ENCODE results near the gene KDM8. TPM values are rescaled to one million over a fixed set of nuclear protein-coding genes. Genes with fewer than 3 reads are reported as not detected.
"Not testable (repeated sequence)": the region's sequence is repeated elsewhere in the genome, so short reads cannot be mapped to it uniquely, and the experiment has no call there.

Gene KDM8
- total RNA-seq, 2 donors from 2014 or later, result 5.2 to 7.1 TPM

GRCh38 chr16:27198451-27199234 is 4.7 kb upstream of the KDM8 start:
- intact Hi-C loops (cut with DNase I), result no loop called here
- Histone ChIP-seq H3K27ac (no peak overlapping the region), H3K4me3 (no peak overlapping the region), H3K9ac (ENCODE audit: low read depth in 2 of 2, low read length in 2 of 2) (no peak overlapping the region), H3K9me3 (no peaks in the 10 kb centered on the region), H3K36me3 (no peaks in the 10 kb centered on the region), H3K4me1 (no peaks in the 10 kb centered on the region), H3K27me3 (no peaks in the 10 kb centered on the region)
- TF ChIP-seq CTCF (IDR thresholded peaks at IDR 0.05), result no peak
- no peak for DNase-seq

- no peaks in the 10 kb centered on the region for H3K9me3 ChIP-seq
- no peaks in the 10 kb centered on the region for H3K27me3 ChIP-seq
- intact Hi-C loops (cut with DNase I), result no loop called here
- H3K4me1 ChIP-seq, result peaks cover under 1% of the 10 kb centered on the region
- H3K27ac ChIP-seq, result no peak overlapping the region
- no peak for TF ChIP-seq CTCF (IDR thresholded peaks at IDR 0.05)
- H3K36me3 ChIP-seq, result no peaks in the 10 kb centered on the region
- H3K9ac ChIP-seq (ENCODE audit: low read depth in 2 of 2, low read length in 2 of 2), result no peak overlapping the region
- no peak overlapping the region for H3K4me3 ChIP-seq
- no peak for DNase-seq
Measured at GRCh38 chr16:27199235-27199586, 4.1 kb upstream of the KDM8 start.

- H3K36me3 ChIP-seq, result no peaks in the 10 kb centered on the region
- peaks cover 6% of the 10 kb centered on the region for H3K4me1 ChIP-seq
- no peak for TF ChIP-seq CTCF (IDR thresholded peaks at IDR 0.05)
- DNase-seq, result no peak
- peak overlapping the region in 1 of 2 donors; percentile 45 for H3K9ac ChIP-seq (ENCODE audit: low read depth in 2 of 2, low read length in 2 of 2)
- H3K27me3 ChIP-seq, result no peaks in the 10 kb centered on the region
- H3K27ac ChIP-seq, result peak overlapping the region; percentile 17
- no peak overlapping the region for H3K4me3 ChIP-seq
- no peaks in the 10 kb centered on the region for H3K9me3 ChIP-seq
- intact Hi-C loops (cut with DNase I), result no loop called here
Measured at GRCh38 chr16:27199736-27200135, 3.6 kb upstream of the KDM8 start.

GRCh38 chr16:27200914-27201313 is 2.4 kb upstream of the KDM8 start:
- intact Hi-C loops (cut with DNase I); H3K27ac ChIP-seq; DNase-seq; H3K9me3 ChIP-seq; H3K4me1 ChIP-seq; H3K9ac ChIP-seq (ENCODE audit: low read depth in 2 of 2, low read length in 2 of 2); H3K36me3 ChIP-seq; H3K27me3 ChIP-seq; H3K4me3 ChIP-seq: not testable (repeated sequence)

- intact Hi-C loops (cut with DNase I), result no loop called here
- DNase-seq, result peak; percentile 94
- TF ChIP-seq CTCF (IDR thresholded peaks at IDR 0.05), result no peak
Measured at GRCh38 chr16:27202923-27203506, 311 bp upstream of the KDM8 start.

GRCh38 chr16:27204312-27204915 is 1.1 kb downstream of the KDM8 start:
- H3K9me3 ChIP-seq, result no peaks in the 10 kb centered on the region
- H3K36me3 ChIP-seq, result no peaks in the 10 kb centered on the region
- intact Hi-C loops (cut with DNase I), result no loop called here
- peaks cover 16% of the 10 kb centered on the region for H3K4me1 ChIP-seq
- DNase-seq, result no peak
- peak overlapping the region; percentile 80 to 91 for H3K9ac ChIP-seq (ENCODE audit: low read depth in 2 of 2, low read length in 2 of 2)
- peak overlapping the region; percentile 54 for H3K4me3 ChIP-seq
- TF ChIP-seq CTCF (IDR thresholded peaks at IDR 0.05), result no peak
- H3K27me3 ChIP-seq, result no peaks in the 10 kb centered on the region
- H3K27ac ChIP-seq, result peak overlapping the region; percentile 98

More at GRCh38 chr16:27202923-27203506, 311 bp upstream of the KDM8 start:
- Histone ChIP-seq H3K9me3 (no peaks in the 10 kb centered on the region), H3K36me3 (no peaks in the 10 kb centered on the region), H3K9ac (ENCODE audit: low read depth in 2 of 2, low read length in 2 of 2) (peak overlapping the region; percentile 80 to 81), H3K4me1 (peaks cover 8% of the 10 kb centered on the region), H3K27me3 (no peaks in the 10 kb centered on the region), H3K27ac (peak overlapping the region; percentile 98), H3K4me3 (peak overlapping the region; percentile 54)

Measured in colonic mucosa (tissue), 4 donors.